CD4-positive, CD25-positive, alpha-beta regulatory T cell (primary cell): Measurements from ENCODE around the gene TGFB1. TPM values are rescaled to one million over a fixed set of nuclear protein-coding genes. Genes with fewer than 3 reads are reported as not detected.
A peak's percentile ranks its signal among the peaks of the same experiment; 100 is the strongest.

Experiments
- ATAC-seq, 2 donors: fragments of 150-1000 bp; cut with Tn5 transposase; one replicate each; pipeline ENCODE4 v1.10.0; 2021; ENCODE audit warnings: low read depth in 2 of 2, moderate number of reproducible peaks in 2 of 2, moderate library complexity in 1 of 2
- DNase-seq, 3 donors: peaks; one replicate each; pipeline versions ENCODE4 v3.0.0 to v3.0.0-alpha.2; 2012 to 2022; ENCODE audit warnings: mixed read lengths in 1 of 3
- H3K27ac ChIP-seq: one replicate; pipeline ENCODE4 v1.7.0; 2013; ENCODE audit warnings: mild to moderate bottlenecking, low read length; ENCODE audit not compliant: insufficient read depth, poor library complexity, severe bottlenecking
- H3K27me3 ChIP-seq: one replicate; pipeline ENCODE4 v1.7.0; 2013; ENCODE audit warnings: low read length; ENCODE audit not compliant: control insufficient read depth, insufficient read depth
- H3K36me3 ChIP-seq: one replicate; pipeline ENCODE4 v1.7.0; 2013; ENCODE audit warnings: mild to moderate bottlenecking, low read length, moderate library complexity; ENCODE audit not compliant: control insufficient read depth, insufficient read depth
- H3K4me1 ChIP-seq: 2 replicates; pipeline ENCODE4 v1.7.0; 2013; ENCODE audit warnings: mild to moderate bottlenecking, low read length; ENCODE audit not compliant: insufficient read depth, control insufficient read depth, poor library complexity, severe bottlenecking
- H3K4me3 ChIP-seq: one replicate; pipeline ENCODE4 v1.7.0; 2013; ENCODE audit warnings: low read depth, mild to moderate bottlenecking, low read length, moderate library complexity
- H3K9me3 ChIP-seq, 2 experiments: 1 replicate in 1 of 2; 2 replicates in 1 of 2; pipeline ENCODE4 v1.7.0; 2013; ENCODE audit warnings: low read length in 2 of 2, mild to moderate bottlenecking in 1 of 2, moderate library complexity in 1 of 2; ENCODE audit not compliant: control insufficient read depth in 2 of 2
- H3K27ac Mint-ChIP-seq, 3 donors: one replicate each; pipeline ENCODE4 v1.8.0; 2020 to 2022; ENCODE audit warnings: mild to moderate bottlenecking in 3 of 3, mixed read lengths in 3 of 3, moderate library complexity in 2 of 3
- H3K27me3 Mint-ChIP-seq: one replicate; pipeline ENCODE4 v1.8.0; 2022; ENCODE audit warnings: mild to moderate bottlenecking, mixed read lengths
- H3K36me3 Mint-ChIP-seq: one replicate; pipeline ENCODE4 v1.8.0; 2020; ENCODE audit warnings: mixed read lengths
- H3K4me1 Mint-ChIP-seq, 4 donors: one replicate each; pipeline ENCODE4 v1.8.0; 2020 to 2022; ENCODE audit warnings: mixed read lengths in 4 of 4, mild to moderate bottlenecking in 1 of 4
- H3K4me3 Mint-ChIP-seq, 4 donors: one replicate each; pipeline ENCODE4 v1.8.0; 2020 to 2022; ENCODE audit warnings: mild to moderate bottlenecking in 4 of 4, mixed read lengths in 4 of 4, moderate library complexity in 3 of 4
- H3K9me3 Mint-ChIP-seq, 7 donors: one replicate each; pipeline ENCODE4 v1.8.0; 2020 to 2022; ENCODE audit warnings: mixed read lengths in 7 of 7, mild to moderate bottlenecking in 3 of 7, moderate library complexity in 2 of 7
- polyA plus RNA-seq, 4 donors: library from polyadenylated mRNA; unstranded; fragments of 300-500 nt; fragmentation: Illumina TruSeq; gene quantifications; one replicate each; pipeline ENCODE4 v1.2.3, GENCODE V29; 2021
- total RNA-seq: library from RNA; stranded (reverse); gene quantifications from one replicate; pipeline ENCODE4 v1.2.3, GENCODE V29; 2022

Gene TGFB1
- total and polyA plus RNA-seq, 5 donors from 2014 or later = 31.6 to 414 (median 48.2) TPM

DNA sequence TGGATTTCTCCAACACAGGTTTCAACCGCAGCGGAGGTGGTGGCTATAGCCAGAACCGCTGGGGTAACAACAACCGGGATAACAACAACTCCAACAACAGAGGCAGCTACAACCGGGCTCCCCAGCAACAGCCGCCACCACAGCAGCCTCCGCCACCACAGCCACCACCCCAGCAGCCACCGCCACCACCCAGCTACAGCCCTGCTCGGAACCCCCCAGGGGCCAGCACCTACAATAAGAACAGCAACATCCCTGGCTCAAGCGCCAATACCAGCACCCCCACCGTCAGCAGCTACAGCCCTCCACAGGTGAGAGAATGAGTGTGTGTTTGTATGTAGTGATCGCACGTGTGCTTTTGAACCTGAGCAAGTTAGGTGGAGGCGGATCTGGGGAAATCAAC lies 49.8 kb downstream of the TGFB1 start:
- Mint-ChIP-seq H3K36me3 (peaks cover 47% of the 10 kb centered on the region), H3K27me3 (peaks cover 3% of the 10 kb centered on the region), H3K9me3 (no peaks in the 10 kb centered on the region), H3K4me1 (peaks cover 10 to 98% (median 66%) of the 10 kb centered on the region in 4 donors), H3K27ac (peak overlapping the region; percentile 62 to 74 (median 69)), H3K4me3 (peak overlapping the region in 2 of 4 donors; percentile 31 to 46)
- ATAC-seq (no peak), DNase-seq (no peak)
- Histone ChIP-seq H3K27ac (no peak overlapping the region), H3K4me3 (no peak overlapping the region), H3K27me3 (no peaks in the 10 kb centered on the region), H3K4me1 (peaks cover 77% of the 10 kb centered on the region), H3K36me3 (peaks cover 68% of the 10 kb centered on the region), H3K9me3 (no peaks in the 10 kb centered on the region)

DNA sequence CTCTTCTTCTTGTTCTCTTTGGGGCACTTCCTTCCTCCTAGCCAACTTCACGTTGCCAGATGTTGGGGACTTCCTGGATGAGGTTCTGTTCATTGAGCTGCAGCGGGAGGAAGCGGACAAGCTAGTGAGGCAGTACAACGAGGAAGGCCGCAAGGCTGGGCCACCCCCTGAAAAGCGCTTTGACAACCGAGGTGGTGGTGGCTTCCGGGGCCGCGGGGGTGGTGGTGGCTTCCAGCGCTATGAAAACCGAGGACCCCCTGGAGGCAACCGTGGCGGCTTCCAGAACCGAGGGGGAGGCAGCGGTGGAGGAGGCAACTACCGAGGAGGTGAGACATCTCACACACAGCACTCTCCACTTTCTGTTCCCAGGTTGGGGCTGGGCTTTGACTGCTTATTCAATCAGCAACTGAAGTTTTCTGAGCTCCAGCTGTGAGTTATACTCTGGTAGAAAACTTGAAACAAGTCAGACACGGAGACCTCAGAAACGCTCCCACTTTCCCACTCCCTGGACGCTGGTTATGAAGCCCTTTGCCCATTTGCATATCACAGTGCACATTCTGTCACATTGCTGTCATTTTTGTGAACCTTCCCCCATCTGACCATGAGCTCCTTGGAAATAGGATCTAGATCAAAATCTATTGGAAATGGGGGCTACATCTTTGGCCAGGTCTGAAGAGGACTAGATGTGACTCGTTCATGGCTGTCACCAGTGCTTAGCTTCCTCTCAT lies 50.9 kb downstream of the TGFB1 start:
- Mint-ChIP-seq H3K4me3 (peak overlapping the region; percentile 36 to 86 (median 80)), H3K27me3 (no peaks in the 10 kb centered on the region), H3K27ac (peak overlapping the region; percentile 90 to 97 (median 96)), H3K36me3 (peaks cover 54% of the 10 kb centered on the region), H3K9me3 (no peaks in the 10 kb centered on the region), H3K4me1 (peaks cover 10 to 98% (median 67%) of the 10 kb centered on the region in 4 donors)
- Histone ChIP-seq H3K36me3 (peaks cover 78% of the 10 kb centered on the region), H3K27me3 (no peaks in the 10 kb centered on the region), H3K9me3 (no peaks in the 10 kb centered on the region), H3K27ac (peak overlapping the region; percentile 76), H3K4me1 (peaks cover 75% of the 10 kb centered on the region), H3K4me3 (peak overlapping the region; percentile 4)
- ATAC-seq (peak; percentile 43 to 44), DNase-seq (peak in 2 of 3 donors; percentile 39 to 70)

DNA sequence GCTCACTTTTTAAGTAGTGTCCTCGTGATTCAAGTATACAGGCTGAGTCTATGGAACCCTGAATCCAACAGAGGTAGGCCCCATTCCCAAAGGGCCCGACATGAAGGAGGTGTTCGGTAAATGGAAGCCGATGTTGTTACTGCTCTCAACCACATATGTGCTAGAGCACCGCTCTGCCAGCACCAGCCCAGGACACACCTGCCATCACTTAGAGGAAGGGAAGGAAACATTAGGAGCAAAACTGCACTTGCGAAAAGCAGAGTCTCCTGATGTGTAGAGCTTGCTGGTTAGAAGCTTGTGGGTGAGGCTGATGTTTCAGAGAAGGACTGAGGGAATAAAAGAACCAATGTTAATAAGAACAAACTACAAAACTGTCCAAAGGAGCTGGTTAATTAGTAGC lies 53.2 kb downstream of the TGFB1 start:
- peaks cover 68% of the 10 kb centered on the region for H3K4me1 ChIP-seq
- peaks cover 7 to 98% (median 70%) of the 10 kb centered on the region in 4 donors for H3K4me1 Mint-ChIP-seq
- no peaks in the 10 kb centered on the region for H3K27me3 ChIP-seq
- H3K36me3 ChIP-seq = peaks cover 88% of the 10 kb centered on the region
- peaks cover 61% of the 10 kb centered on the region for H3K36me3 Mint-ChIP-seq
- no peak for ATAC-seq
- H3K4me3 ChIP-seq = no peak overlapping the region
- peak overlapping the region; percentile 80 to 90 (median 89) for H3K27ac Mint-ChIP-seq
- no peaks in the 10 kb centered on the region for H3K27me3 Mint-ChIP-seq
- H3K27ac ChIP-seq = peak overlapping the region; percentile 44
- DNase-seq = no peak
- H3K9me3 ChIP-seq = no peaks in the 10 kb centered on the region
- no peaks in the 10 kb centered on the region for H3K9me3 Mint-ChIP-seq
- peak overlapping the region in 1 of 4 donors; percentile 52 for H3K4me3 Mint-ChIP-seq

DNA sequence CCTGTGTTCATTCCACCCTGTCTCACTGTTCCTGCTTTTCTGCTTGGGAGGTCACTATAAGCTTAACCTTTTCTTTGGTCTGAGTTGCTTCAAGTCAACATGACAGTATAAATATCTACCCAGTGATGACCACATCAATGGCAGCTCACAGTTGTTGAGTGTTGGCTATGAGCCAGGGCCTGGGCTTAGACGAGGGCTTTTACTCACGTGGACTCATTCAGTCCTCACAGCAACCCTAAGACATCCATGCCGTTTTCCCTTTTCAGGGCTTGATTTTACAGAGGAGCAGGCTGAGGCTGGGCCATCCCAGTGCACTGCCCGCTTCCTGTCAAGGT lies 54.0 kb downstream of the TGFB1 start:
- Mint-ChIP-seq H3K4me3 (peak overlapping the region in 2 of 4 donors; percentile 50 to 70), H3K4me1 (peaks cover 15 to 91% (median 73%) of the 10 kb centered on the region in 4 donors), H3K27me3 (no peaks in the 10 kb centered on the region), H3K27ac (peak overlapping the region; percentile 48 to 90 (median 89)), H3K36me3 (peaks cover 68% of the 10 kb centered on the region), H3K9me3 (no peaks in the 10 kb centered on the region)
- Histone ChIP-seq H3K9me3 (no peaks in the 10 kb centered on the region), H3K4me3 (peak overlapping the region; percentile 28), H3K27ac (peak overlapping the region; percentile 44), H3K27me3 (no peaks in the 10 kb centered on the region), H3K4me1 (peaks cover 60% of the 10 kb centered on the region), H3K36me3 (peaks cover 88% of the 10 kb centered on the region)
- DNase-seq = peak in 1 of 3 donors; percentile 40
- peak in 1 of 2 donors; percentile 25 for ATAC-seq

DNA sequence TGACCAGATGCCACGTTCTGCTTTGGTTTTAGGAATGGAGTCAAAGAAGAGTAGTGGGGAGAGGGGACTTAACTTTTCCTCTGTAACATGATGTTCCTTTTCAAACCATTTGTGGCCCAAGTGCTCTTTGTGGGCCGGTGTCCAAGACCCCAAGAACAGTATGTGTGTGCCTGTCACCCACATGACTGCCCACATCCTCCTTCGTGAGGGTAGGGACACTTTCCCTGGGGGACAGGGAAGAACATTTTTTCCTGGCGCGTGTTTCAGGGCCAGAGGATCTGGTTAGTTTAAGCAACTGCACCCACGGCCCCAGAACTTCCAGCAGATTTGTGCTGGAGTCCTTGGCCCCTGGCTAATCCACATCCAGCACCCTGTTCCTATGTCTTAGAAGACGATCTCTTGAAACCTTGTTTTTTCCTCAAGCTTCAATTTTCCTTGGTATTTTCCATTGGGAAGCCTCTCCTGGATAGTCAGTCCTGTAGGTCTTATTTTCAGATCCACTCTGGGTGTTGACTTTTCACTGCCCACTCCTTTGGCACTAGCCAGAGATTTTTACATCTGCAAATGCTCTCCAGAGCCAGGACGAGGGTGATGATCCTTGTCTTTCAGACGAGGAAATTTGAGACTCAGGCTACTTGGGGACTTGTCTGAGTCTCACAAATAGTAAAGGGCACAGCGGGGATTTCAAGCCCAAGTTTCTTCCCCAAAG lies 54.5 kb downstream of the TGFB1 start:
- Mint-ChIP-seq H3K27me3 (no peaks in the 10 kb centered on the region), H3K36me3 (peaks cover 70% of the 10 kb centered on the region), H3K27ac (peak overlapping the region; percentile 48 to 90 (median 89)), H3K4me1 (peaks cover 15 to 91% (median 70%) of the 10 kb centered on the region in 4 donors), H3K9me3 (no peaks in the 10 kb centered on the region), H3K4me3 (peak overlapping the region in 3 of 4 donors; percentile 15 to 70 (median 50))
- Histone ChIP-seq H3K27ac (peak overlapping the region; percentile 55), H3K27me3 (no peaks in the 10 kb centered on the region), H3K36me3 (peaks cover 88% of the 10 kb centered on the region), H3K4me1 (peaks cover 55% of the 10 kb centered on the region), H3K4me3 (peak overlapping the region; percentile 28), H3K9me3 (no peaks in the 10 kb centered on the region)
- ATAC-seq (no peak), DNase-seq (no peak)

DNA sequence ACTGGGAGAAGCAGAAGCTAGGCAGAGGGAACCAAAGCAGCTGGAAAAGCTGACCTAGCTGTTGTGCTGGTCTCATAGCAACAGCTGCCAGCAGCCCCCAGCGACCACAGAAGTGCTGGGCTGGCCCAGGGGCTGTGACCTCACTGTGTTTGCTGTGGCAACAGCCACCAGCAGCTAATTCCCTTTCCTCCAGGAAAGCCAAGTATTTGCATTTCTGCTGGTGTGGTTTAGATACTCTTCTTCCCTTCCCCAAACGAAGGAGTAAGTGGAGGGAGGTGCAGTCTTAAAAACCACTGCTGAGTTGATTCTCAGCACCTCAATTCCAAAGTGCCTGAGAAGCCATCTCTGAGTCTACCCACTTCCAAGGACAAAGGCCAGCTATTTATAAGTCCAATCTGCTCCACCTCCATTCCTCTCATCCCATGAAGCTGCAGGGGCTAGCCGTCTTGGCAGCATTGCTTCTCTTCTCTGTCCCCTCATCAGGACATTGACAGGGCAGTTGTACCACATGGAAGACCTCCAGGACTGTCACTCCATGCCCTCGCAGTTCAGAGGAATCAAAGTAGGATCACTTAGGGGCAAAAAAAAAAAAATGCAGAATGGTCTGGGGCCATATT lies 55.3 kb downstream of the TGFB1 start:
- no peak for DNase-seq
- Mint-ChIP-seq H3K27ac (peak overlapping the region; percentile 89 to 91 (median 90)), H3K36me3 (peaks cover 76% of the 10 kb centered on the region)

GRCh38 chr19:41297628-41298347 lies 55.9 kb downstream of the TGFB1 start:
- no peaks in the 10 kb centered on the region for H3K27me3 ChIP-seq
- Mint-ChIP-seq H3K4me3 (peak overlapping the region in 1 of 4 donors; percentile 24), H3K36me3 (peaks cover 75% of the 10 kb centered on the region), H3K9me3 (no peaks in the 10 kb centered on the region), H3K27me3 (no peaks in the 10 kb centered on the region), H3K27ac (peak overlapping the region; percentile 89 to 91 (median 90)), H3K4me1 (peaks cover 15 to 77% (median 66%) of the 10 kb centered on the region in 4 donors)
- H3K27ac ChIP-seq = peak overlapping the region; percentile 55
- peaks cover 88% of the 10 kb centered on the region for H3K36me3 ChIP-seq
- no peaks in the 10 kb centered on the region for H3K9me3 ChIP-seq
- no peak overlapping the region for H3K4me3 ChIP-seq
- ATAC-seq (peak in 1 of 2 donors; percentile 19), DNase-seq (no peak)
- peaks cover 49% of the 10 kb centered on the region for H3K4me1 ChIP-seq

More for the DNA sequence above, 55.3 kb downstream of the TGFB1 start:
- peaks cover 15 to 83% (median 68%) of the 10 kb centered on the region in 4 donors for H3K4me1 Mint-ChIP-seq
- Histone ChIP-seq H3K27me3 (no peaks in the 10 kb centered on the region), H3K4me1 (peaks cover 53% of the 10 kb centered on the region), H3K27ac (peak overlapping the region; percentile 55), H3K9me3 (no peaks in the 10 kb centered on the region), H3K4me3 (no peak overlapping the region), H3K36me3 (peaks cover 88% of the 10 kb centered on the region)
- ATAC-seq = no peak
- H3K9me3 Mint-ChIP-seq = no peaks in the 10 kb centered on the region
- H3K4me3 Mint-ChIP-seq = no peak overlapping the region
- H3K27me3 Mint-ChIP-seq = no peaks in the 10 kb centered on the region
